ENCODE results near the gene WDFY3. TPM values are rescaled to one million over a fixed set of nuclear protein-coding genes. Genes with fewer than 3 reads are reported as not detected.

The WDFY3 gene
- total RNA-seq, 1 experiment from 2014 or later: 39.9 TPM

DNA sequence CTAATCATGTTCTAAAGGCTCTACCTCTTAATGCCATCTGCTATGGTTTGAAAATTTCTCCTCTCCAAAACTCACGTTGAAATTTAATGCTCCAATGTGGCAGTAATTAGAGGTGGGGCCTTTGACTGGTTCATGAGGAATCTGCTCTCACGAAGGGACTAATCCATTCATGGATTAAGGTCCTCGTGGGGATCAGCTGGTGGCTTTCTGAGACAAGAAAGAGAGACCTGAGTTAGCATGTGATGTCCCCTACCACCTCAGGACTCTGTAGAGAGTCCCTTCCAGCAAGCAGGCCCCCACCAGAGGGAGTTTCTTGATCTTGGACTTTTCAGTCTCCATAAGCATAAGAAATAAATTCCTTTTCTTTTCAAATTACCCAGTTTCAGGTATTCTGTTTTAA lies 65.3 kb downstream of the WDFY3 start:
- CTCF ChIA-PET: no interaction called here
- Histone ChIP-seq H4K20me1 (ENCODE audit: insufficient read depth) (no peaks in the 10 kb centered on the region), H3K27me3 (ENCODE audit: insufficient read depth, low read length) (no peaks in the 10 kb centered on the region), H3K4me1 (ENCODE audit: control insufficient read depth in 1 of 2, insufficient read depth in 2 of 2, low read length in 2 of 2) (no peaks in the 10 kb centered on the region), H3K36me3 (ENCODE audit: control insufficient read depth in 1 of 2, insufficient read depth in 2 of 2, low read length in 2 of 2) (no peaks in the 10 kb centered on the region), H3K4me2 (ENCODE audit: low read length) (no peak overlapping the region), H3K4me3 (replicated peaks in 1 of 2; ENCODE audit: low read depth in 1 of 2, low read length in 2 of 2) (no peak overlapping the region), H3K79me2 (ENCODE audit: insufficient read depth, low read length) (no peaks in the 10 kb centered on the region; the same call in 1 of the 2 replicates), H3K27ac (ENCODE audit: low read depth, low read length) (no peak overlapping the region), H3K9me3 (ENCODE audit: control insufficient read depth in 1 of 2, insufficient read depth in 1 of 2, low read depth in 1 of 2, low read length in 2 of 2) (no peaks in the 10 kb centered on the region), H3K9me2 (ENCODE audit: insufficient read depth) (no peaks in the 10 kb centered on the region), H3K9ac (ENCODE audit: low read length) (no peak overlapping the region), H2AFZ (ENCODE audit: low read depth, low read length, poor library complexity, severe bottlenecking) (no peak overlapping the region)
- BruUV-seq (replicated peaks): no TSS peak
- RAD21 ChIA-PET (ENCODE audit: low non-redundant PET in 1 of 2, low total read pairs in 2 of 2, uncharacterized antibody in 2 of 2, unreplicated experiment in 2 of 2): no interaction called here
- TF ChIP-seq ELF1 (IDR thresholded peaks at IDR 0.05; ENCODE audit: borderline replicate concordance, low read depth) (no peak), CEBPB (IDR thresholded peaks at IDR 0.05; ENCODE audit: low read depth) (no peak), ZFX (IDR thresholded peaks at IDR 0.05) (no peak), RAD21 (IDR thresholded peaks at IDR 0.05; ENCODE audit: low read depth) (no peak), POLR2A (IDR thresholded peaks at IDR 0.05; ENCODE audit: borderline replicate concordance, extremely low read depth, insufficient read depth, insufficient read length) (no peak), TCF7L2 (IDR thresholded peaks at IDR 0.05; ENCODE audit: borderline replicate concordance, extremely low read depth, insufficient read depth, insufficient read length) (no peak), EGR1 (IDR thresholded peaks at IDR 0.05; ENCODE audit: low read depth) (no peak), SP1 (IDR thresholded peaks at IDR 0.05; ENCODE audit: low read depth) (no peak), JUND (IDR thresholded peaks at IDR 0.05) (no peak), ZNF274 (IDR thresholded peaks at IDR 0.05; ENCODE audit: low read depth, low read length) (no peak), CBX3 (IDR thresholded peaks at IDR 0.05; ENCODE audit: low read depth) (no peak), EZH2phosphoT487 (IDR thresholded peaks at IDR 0.05; ENCODE audit: borderline replicate concordance) (no peak), POLR2AphosphoS5 (IDR thresholded peaks at IDR 0.05; ENCODE audit: low read depth, low read length) (no peak)
- POLR2A ChIA-PET: no interaction called here
- ATAC-seq (no peak), DNase-seq (ENCODE audit: low read depth, low spot score) (no peak)
- intact Hi-C loops (cut with micrococcal nuclease): no loop called here

DNA sequence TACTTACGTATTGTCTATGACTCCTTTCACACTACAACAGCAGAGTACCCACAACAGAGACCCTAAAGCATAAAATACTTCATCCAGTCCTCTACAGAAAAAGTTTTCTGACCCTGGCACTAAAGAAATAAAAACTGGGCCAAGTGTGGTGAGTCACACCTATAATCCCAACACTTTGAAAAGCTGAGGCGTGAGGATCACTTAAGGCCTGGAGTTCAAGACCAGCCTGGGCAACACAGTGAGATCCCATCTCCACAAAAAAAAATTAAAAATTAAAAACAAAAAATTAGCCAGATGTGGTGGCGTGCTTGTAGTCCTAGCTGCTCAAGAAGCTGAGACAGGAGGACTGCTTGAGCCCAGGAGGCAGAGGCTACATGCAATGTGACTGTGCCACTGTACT lies 66.9 kb downstream of the WDFY3 start:
- no peaks in the 10 kb centered on the region for H3K4me1 ChIP-seq (ENCODE audit: control insufficient read depth in 1 of 2, insufficient read depth in 2 of 2, low read length in 2 of 2)
- no peaks in the 10 kb centered on the region for H4K20me1 ChIP-seq (ENCODE audit: insufficient read depth)
- no peak overlapping the region for H2AFZ ChIP-seq (ENCODE audit: low read depth, low read length, poor library complexity, severe bottlenecking)
- H3K4me2 ChIP-seq (ENCODE audit: low read length): no peak overlapping the region
- no peaks in the 10 kb centered on the region for H3K9me3 ChIP-seq (ENCODE audit: control insufficient read depth in 1 of 2, insufficient read depth in 1 of 2, low read depth in 1 of 2, low read length in 2 of 2)
- intact Hi-C loops (cut with micrococcal nuclease): no loop called here
- no peaks in the 10 kb centered on the region; the same call in 1 of the 2 replicates for H3K79me2 ChIP-seq (ENCODE audit: insufficient read depth, low read length)
- ChIA-PET POLR2A (no interaction called here), CTCF (no interaction called here), RAD21 (ENCODE audit: low non-redundant PET in 1 of 2, low total read pairs in 2 of 2, uncharacterized antibody in 2 of 2, unreplicated experiment in 2 of 2) (no interaction called here)
- no peak overlapping the region for H3K27ac ChIP-seq (ENCODE audit: low read depth, low read length)
- H3K27me3 ChIP-seq (ENCODE audit: insufficient read depth, low read length): no peaks in the 10 kb centered on the region
- H3K4me3 ChIP-seq (replicated peaks in 1 of 2; ENCODE audit: low read depth in 1 of 2, low read length in 2 of 2): no peak overlapping the region
- no peak for TF ChIP-seq YY1 (IDR thresholded peaks at IDR 0.05; ENCODE audit: extremely low read depth, insufficient replicate concordance, low read depth, low read length)
- TF ChIP-seq ZNF274 (IDR thresholded peaks at IDR 0.05; ENCODE audit: low read depth, low read length): no peak
- TF ChIP-seq CBX3 (IDR thresholded peaks at IDR 0.05; ENCODE audit: low read depth): no peak
- no peak for TF ChIP-seq SP1 (IDR thresholded peaks at IDR 0.05; ENCODE audit: low read depth)
- TF ChIP-seq, protein P1, sequence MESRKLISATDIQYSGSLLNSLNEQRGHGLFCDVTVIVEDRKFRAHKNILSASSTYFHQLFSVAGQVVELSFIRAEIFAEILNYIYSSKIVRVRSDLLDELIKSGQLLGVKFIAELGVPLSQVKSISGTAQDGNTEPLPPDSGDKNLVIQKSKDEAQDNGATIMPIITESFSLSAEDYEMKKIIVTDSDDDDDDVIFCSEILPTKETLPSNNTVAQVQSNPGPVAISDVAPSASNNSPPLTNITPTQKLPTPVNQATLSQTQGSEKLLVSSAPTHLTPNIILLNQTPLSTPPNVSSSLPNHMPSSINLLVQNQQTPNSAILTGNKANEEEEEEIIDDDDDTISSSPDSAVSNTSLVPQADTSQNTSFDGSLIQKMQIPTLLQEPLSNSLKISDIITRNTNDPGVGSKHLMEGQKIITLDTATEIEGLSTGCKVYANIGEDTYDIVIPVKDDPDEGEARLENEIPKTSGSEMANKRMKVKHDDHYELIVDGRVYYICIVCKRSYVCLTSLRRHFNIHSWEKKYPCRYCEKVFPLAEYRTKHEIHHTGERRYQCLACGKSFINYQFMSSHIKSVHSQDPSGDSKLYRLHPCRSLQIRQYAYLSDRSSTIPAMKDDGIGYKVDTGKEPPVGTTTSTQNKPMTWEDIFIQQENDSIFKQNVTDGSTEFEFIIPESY (IDR thresholded peaks at IDR 0.05; ENCODE audit: extremely low read depth, insufficient replicate concordance, low read length): no peak
- TF ChIP-seq, protein P2, sequence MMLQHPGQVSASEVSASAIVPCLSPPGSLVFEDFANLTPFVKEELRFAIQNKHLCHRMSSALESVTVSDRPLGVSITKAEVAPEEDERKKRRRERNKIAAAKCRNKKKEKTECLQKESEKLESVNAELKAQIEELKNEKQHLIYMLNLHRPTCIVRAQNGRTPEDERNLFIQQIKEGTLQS (IDR thresholded peaks at IDR 0.05): no peak
- no peak for TF ChIP-seq EZH2 (IDR thresholded peaks at IDR 0.05)
- no peak for TF ChIP-seq SRF (IDR thresholded peaks at IDR 0.05; ENCODE audit: low read depth)
- TF ChIP-seq EGR1 (IDR thresholded peaks at IDR 0.05; ENCODE audit: low read depth): no peak
- TF ChIP-seq, protein P3, sequence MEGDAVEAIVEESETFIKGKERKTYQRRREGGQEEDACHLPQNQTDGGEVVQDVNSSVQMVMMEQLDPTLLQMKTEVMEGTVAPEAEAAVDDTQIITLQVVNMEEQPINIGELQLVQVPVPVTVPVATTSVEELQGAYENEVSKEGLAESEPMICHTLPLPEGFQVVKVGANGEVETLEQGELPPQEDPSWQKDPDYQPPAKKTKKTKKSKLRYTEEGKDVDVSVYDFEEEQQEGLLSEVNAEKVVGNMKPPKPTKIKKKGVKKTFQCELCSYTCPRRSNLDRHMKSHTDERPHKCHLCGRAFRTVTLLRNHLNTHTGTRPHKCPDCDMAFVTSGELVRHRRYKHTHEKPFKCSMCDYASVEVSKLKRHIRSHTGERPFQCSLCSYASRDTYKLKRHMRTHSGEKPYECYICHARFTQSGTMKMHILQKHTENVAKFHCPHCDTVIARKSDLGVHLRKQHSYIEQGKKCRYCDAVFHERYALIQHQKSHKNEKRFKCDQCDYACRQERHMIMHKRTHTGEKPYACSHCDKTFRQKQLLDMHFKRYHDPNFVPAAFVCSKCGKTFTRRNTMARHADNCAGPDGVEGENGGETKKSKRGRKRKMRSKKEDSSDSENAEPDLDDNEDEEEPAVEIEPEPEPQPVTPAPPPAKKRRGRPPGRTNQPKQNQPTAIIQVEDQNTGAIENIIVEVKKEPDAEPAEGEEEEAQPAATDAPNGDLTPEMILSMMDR (IDR thresholded peaks at IDR 0.05 in 2 of 3, conservative IDR thresholded peaks at IDR 0.05 in 1 of 3; ENCODE audit: borderline replicate concordance in 1 of 3, insufficient read depth in 1 of 3, low read depth in 2 of 3, low read length in 2 of 3): no peak
- no peak for TF ChIP-seq POLR2AphosphoS5 (IDR thresholded peaks at IDR 0.05; ENCODE audit: low read depth, low read length)
- no peak overlapping the region for H3K9ac ChIP-seq (ENCODE audit: low read length)
- DNase-seq (ENCODE audit: low read depth, low spot score): no peak
- H3K36me3 ChIP-seq (ENCODE audit: control insufficient read depth in 1 of 2, insufficient read depth in 2 of 2, low read length in 2 of 2): no peaks in the 10 kb centered on the region
- BruUV-seq (replicated peaks): no TSS peak
- no peak for ATAC-seq
- no peaks in the 10 kb centered on the region for H3K9me2 ChIP-seq (ENCODE audit: insufficient read depth)

Measured in HCT116 (cell line).